RWPE1 (cell line): Measurements from ENCODE around the gene SRD5A2.

Source experiments
- CTCF ChIA-PET: fragments of 350-600 bp; sonication (Branson Sonifier 250); formaldehyde crosslinking; extraction: SDS; loops from one replicate; lab custom pipeline; 2021; lab: Yijun Ruan, JAX
- POLR2A ChIA-PET: fragments of 400-600 bp; formaldehyde crosslinking; extraction: SDS; loops from one replicate; lab custom pipeline; 2020; ENCODE audit warnings: antibody characterized with exemption; ENCODE audit not compliant: low non-redundant PET; lab: Yijun Ruan, JAX
- DNase-seq: peaks from one replicate; pipeline ENCODE4 v3.0.0; 2012; ENCODE audit warnings: low spot score
- H3K27ac ChIP-seq: fragments of 450-650 bp; 2 replicates; pipeline ENCODE4 v1.5.1; 2017
- TF ChIP-seq, protein P1 (sequence below): fragments of 450-650 bp; conservative IDR thresholded peaks from 2 replicates; pipeline ENCODE4 v1.5.1; 2017; ENCODE audit warnings: low read depth, mild to moderate bottlenecking

SRD5A2 gene

DNA sequence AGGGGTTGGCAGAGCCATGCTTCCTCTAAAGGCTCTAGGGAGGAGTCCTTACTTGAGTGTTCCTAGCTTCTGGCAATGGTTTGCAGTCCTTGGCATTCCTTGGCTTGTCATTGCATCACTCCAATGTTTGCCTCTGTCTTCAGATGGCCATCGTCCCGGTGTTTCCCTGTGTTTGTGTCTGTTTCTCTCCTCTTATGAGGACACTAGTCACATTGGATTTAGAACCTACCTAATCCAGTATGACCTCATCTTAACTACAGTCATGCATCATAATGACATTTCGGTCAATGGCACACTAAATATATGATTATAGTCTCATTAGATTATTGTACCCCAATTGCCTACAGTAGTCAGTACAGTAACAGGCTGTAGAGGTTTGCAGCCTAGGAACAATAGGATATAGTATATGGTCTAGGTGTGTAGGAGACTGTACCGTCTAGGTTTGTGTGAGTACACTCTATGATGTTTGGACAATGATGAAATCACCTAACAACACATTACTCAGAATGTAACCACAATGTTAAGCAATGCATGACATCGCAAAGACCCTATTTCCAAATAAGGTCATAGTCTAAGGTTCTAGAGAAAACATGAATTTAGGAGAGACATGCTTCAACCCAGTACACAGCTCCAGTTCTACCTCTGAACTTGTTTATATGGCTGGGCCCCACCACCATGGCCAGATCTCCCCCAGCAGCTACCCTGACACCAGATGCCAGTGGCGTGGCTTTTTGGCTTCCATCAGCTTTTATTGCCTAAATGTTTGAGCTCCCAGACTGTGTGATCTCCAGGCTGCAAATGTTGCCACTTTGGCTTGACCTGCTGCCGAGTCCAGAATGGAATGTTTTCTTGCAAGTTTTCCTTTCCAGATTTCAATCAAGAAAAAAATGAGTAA, 22.1 kb downstream of the SRD5A2 start:
- DNase-seq, result no peak
- H3K27ac ChIP-seq, result no peak overlapping the region
- ChIA-PET POLR2A (no interaction called here), CTCF (no interaction called here)
- TF ChIP-seq, protein P1, sequence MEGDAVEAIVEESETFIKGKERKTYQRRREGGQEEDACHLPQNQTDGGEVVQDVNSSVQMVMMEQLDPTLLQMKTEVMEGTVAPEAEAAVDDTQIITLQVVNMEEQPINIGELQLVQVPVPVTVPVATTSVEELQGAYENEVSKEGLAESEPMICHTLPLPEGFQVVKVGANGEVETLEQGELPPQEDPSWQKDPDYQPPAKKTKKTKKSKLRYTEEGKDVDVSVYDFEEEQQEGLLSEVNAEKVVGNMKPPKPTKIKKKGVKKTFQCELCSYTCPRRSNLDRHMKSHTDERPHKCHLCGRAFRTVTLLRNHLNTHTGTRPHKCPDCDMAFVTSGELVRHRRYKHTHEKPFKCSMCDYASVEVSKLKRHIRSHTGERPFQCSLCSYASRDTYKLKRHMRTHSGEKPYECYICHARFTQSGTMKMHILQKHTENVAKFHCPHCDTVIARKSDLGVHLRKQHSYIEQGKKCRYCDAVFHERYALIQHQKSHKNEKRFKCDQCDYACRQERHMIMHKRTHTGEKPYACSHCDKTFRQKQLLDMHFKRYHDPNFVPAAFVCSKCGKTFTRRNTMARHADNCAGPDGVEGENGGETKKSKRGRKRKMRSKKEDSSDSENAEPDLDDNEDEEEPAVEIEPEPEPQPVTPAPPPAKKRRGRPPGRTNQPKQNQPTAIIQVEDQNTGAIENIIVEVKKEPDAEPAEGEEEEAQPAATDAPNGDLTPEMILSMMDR, result no peak

DNA sequence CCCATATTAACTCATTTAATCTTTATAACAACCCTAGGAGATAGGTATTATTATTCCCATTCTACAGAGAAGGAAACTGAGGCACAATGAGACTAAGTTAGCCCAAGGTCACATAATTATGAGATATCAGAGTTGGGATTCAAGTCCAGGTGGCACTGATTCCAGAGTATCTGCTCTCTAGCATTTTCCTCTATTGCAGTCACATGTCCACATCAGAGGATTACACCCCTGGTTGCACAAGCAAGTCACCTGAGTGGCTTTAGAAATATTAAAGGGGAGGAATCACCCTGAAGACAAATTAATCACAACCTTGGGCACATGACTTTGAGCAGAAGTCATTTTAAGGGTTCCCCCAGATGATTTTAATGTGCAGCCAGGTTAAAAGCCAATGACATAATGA, 23.8 kb downstream of the SRD5A2 start:
- POLR2A ChIA-PET, result no interaction called here
- H3K27ac ChIP-seq, result no peak overlapping the region
- TF ChIP-seq, protein P1, result no peak
- CTCF ChIA-PET, result no interaction called here
- no peak for DNase-seq

DNA sequence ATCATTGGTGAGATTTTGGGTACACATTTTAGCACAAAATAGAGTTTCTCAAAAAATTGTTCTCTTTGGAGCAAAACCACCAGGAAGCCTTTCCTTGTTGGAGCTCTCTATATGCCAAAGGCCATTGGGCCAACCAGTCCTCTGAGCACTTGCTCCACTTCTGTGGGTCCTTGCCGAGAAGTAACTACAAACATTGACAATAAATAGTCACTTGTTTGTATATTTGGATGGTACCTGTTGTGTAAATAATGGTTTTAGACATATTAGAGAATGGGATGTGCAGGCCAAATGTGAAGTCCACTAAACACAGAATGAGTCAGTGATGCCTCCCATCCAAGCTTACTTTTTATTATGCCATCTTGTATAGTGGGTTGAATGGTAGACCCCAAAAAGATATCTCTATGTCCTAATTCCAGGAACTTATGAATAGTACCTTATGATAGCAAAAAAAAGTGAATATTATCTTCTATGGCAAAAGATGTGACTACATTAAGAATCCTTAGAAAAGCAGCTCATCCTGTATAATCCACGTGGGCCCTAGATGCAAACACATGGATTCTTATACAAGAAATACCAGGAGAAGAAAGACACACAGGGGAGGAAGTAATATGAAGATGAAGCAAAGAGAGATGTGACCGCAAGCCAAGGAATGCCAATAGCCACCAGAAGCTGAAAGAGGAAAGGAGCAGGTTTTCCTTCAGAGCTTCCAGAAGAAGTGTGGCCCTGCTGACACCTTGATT, 24.6 kb downstream of the SRD5A2 start:
- ChIA-PET CTCF (interaction anchor here (0.6 kb wide), 1 partner anchor 26 kb away, joined by 4 read pairs; no protein-coding TSS in a partner anchor), POLR2A (no interaction called here)
- H3K27ac ChIP-seq, result no peak overlapping the region
- TF ChIP-seq, protein P1, result no peak
- no peak for DNase-seq

DNA sequence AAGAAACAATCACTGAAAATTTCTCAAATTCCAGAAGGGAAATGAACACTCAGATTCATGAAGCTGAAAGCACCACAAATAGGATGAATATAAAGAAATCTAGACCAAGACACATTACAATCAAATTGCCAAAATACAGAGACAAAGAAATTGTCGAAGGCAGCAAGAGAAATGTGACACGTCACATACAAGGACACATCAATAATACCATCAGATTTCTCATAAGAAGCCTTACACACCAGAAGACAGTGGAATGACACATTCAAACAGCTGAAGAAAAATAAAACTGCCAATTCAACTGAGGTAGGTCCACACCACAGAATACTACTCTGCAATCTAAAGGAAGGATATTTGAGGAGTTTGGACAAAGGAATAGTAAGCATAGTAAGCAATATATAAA, 27.4 kb downstream of the SRD5A2 start:
- no peak overlapping the region for H3K27ac ChIP-seq
- ChIA-PET POLR2A (no interaction called here), CTCF (interaction anchor here (0.6 to 0.9 kb wide), 3 partner anchors 88 to 142 kb away, joined by 3 to 6 read pairs (median 3); no protein-coding TSS in a partner anchor)
- no peak for DNase-seq
- TF ChIP-seq, protein P1, result no peak

DNA sequence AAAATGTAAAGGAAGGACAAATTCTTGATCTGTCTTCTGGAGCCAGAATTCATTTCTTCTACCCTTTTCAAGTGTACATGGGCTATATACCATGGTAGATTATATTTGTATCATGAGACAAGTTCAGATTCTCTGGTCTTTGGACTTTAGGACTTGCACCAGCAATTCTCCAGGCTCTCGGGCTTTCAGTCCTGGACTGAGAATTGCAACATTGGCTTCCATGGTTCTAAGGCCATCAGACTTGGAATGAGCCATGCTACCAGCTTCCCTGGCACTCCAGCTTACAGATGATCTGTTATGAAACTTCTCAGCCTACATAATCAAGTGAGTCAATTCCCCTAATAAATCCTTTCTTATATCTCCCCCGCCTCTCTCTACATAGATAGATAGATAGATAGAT, 33.3 kb downstream of the SRD5A2 start:
- DNase-seq, result no peak
- TF ChIP-seq, protein P1, result no peak
- H3K27ac ChIP-seq, result no peak overlapping the region
- ChIA-PET CTCF (no interaction called here), POLR2A (no interaction called here)

DNA sequence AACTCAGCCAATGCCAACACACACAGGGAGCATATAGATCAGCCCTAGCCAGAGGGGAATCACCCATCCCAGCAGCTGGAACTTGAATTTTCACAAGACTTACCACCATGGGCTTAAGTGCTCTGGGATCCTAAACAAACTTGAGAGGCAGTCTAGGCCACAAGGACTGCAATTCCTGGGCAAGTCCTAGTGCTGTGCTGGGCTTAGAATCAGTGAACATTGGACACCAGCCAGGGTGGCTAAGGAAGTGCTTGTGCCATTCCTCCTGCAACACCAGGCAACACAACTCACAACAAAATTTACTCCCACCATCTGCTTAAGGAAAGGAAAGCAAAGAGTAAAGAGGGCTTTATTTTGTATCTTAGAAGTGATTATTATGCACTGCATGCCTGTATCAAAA, 38.9 kb downstream of the SRD5A2 start:
- POLR2A ChIA-PET, result no interaction called here
- no peak for DNase-seq
- CTCF ChIA-PET, result no interaction called here
- H3K27ac ChIP-seq, result no peak overlapping the region
- TF ChIP-seq, protein P1, result no peak
